Measurements from ENCODE around the gene ITGB5. TPM values are rescaled to one million over a fixed set of nuclear protein-coding genes. Genes with fewer than 3 reads are reported as not detected.

Gene ITGB5
- total RNA-seq, 1 donor from 2014 or later = 122 TPM

- Histone ChIP-seq H3K4me1 (peaks cover 14% of the 10 kb centered on the region), H3K4me3 (no peak overlapping the region), H3K9me3 (replicated peaks) (no peaks in the 10 kb centered on the region), H3K27me3 (ENCODE audit: low read depth) (no peaks in the 10 kb centered on the region), H3K27ac (replicated peaks) (no peak overlapping the region), H3K36me3 (no peaks in the 10 kb centered on the region)
- no peak for TF ChIP-seq CTCF (IDR thresholded peaks at IDR 0.05; ENCODE audit: borderline replicate concordance)
- no peak for DNase-seq
- intact Hi-C loops (cut with micrococcal nuclease) = no loop called here
Measured at GRCh38 chr3:124893526-124893925, 6.4 kb upstream of the ITGB5 start.

GRCh38 chr3:124890573-124891190, 3.5 kb upstream of the ITGB5 start:
- TF ChIP-seq CTCF (IDR thresholded peaks at IDR 0.05; ENCODE audit: borderline replicate concordance) = no peak
- DNase-seq = no peak
- intact Hi-C loops (cut with micrococcal nuclease) = no loop called here
- no peak overlapping the region for H3K27ac ChIP-seq (replicated peaks)
- H3K27me3 ChIP-seq (ENCODE audit: low read depth) = no peaks in the 10 kb centered on the region
- H3K4me3 ChIP-seq = no peak overlapping the region
- H3K4me1 ChIP-seq = peaks cover 29% of the 10 kb centered on the region
- no peaks in the 10 kb centered on the region for H3K9me3 ChIP-seq (replicated peaks)
- no peaks in the 10 kb centered on the region for H3K36me3 ChIP-seq

GRCh38 chr3:124888482-124889441, 1.6 kb upstream of the ITGB5 start:
- H3K27ac ChIP-seq (replicated peaks) = no peak overlapping the region
- H3K27me3 ChIP-seq (ENCODE audit: low read depth) = no peaks in the 10 kb centered on the region
- H3K4me3 ChIP-seq = no peak overlapping the region
- intact Hi-C loops (cut with micrococcal nuclease) = no loop called here
- TF ChIP-seq CTCF (IDR thresholded peaks at IDR 0.05; ENCODE audit: borderline replicate concordance) = no peak
- H3K4me1 ChIP-seq = peaks cover 45% of the 10 kb centered on the region
- H3K9me3 ChIP-seq (replicated peaks) = no peaks in the 10 kb centered on the region
- H3K36me3 ChIP-seq = no peaks in the 10 kb centered on the region
- DNase-seq = no peak

- Histone ChIP-seq H3K27me3 (ENCODE audit: low read depth) (no peaks in the 10 kb centered on the region), H3K36me3 (no peaks in the 10 kb centered on the region), H3K27ac (replicated peaks) (peak overlapping the region; percentile 93), H3K4me1 (peaks cover 47% of the 10 kb centered on the region), H3K4me3 (peak overlapping the region; percentile 94), H3K9me3 (replicated peaks) (no peaks in the 10 kb centered on the region)
- TF ChIP-seq CTCF (IDR thresholded peaks at IDR 0.05; ENCODE audit: borderline replicate concordance) = no peak
- DNase-seq = no peak
- intact Hi-C loops (cut with micrococcal nuclease) = no loop called here
Measured at GRCh38 chr3:124887932-124888298, 750 bp upstream of the ITGB5 start.

- H3K27me3 ChIP-seq (ENCODE audit: low read depth) = no peaks in the 10 kb centered on the region
- H3K27ac ChIP-seq (replicated peaks) = peak overlapping the region; percentile 93
- H3K4me3 ChIP-seq = peak overlapping the region; percentile 94
- DNase-seq = peak; percentile 40
- no peaks in the 10 kb centered on the region for H3K9me3 ChIP-seq (replicated peaks)
- H3K4me1 ChIP-seq = peaks cover 59% of the 10 kb centered on the region
- no peak for TF ChIP-seq CTCF (IDR thresholded peaks at IDR 0.05; ENCODE audit: borderline replicate concordance)
- H3K36me3 ChIP-seq = no peaks in the 10 kb centered on the region
- intact Hi-C loops (cut with micrococcal nuclease) = no loop called here
Measured at GRCh38 chr3:124886168-124887056, 753 bp downstream of the ITGB5 start.
